IPS-20b (cell line): ENCODE measurements around the gene PALS1.

Source experiments
- H3K27ac ChIP-seq: one replicate; pipeline ENCODE4 v1.5.1; 2013; ENCODE audit warnings: low read length
- H3K27me3 ChIP-seq: 2 replicates; pipeline ENCODE4 v1.6.1; 2013; ENCODE audit warnings: mild to moderate bottlenecking, low read length, inconsistent platforms; ENCODE audit not compliant: insufficient read depth
- H3K36me3 ChIP-seq: 2 replicates; pipeline ENCODE4 v1.6.1; 2013; ENCODE audit warnings: low read depth, mild to moderate bottlenecking, inconsistent platforms, low read length, moderate library complexity; ENCODE audit not compliant: insufficient read depth
- H3K4me1 ChIP-seq: 2 replicates; pipeline ENCODE4 v1.6.1; 2013; ENCODE audit warnings: mild to moderate bottlenecking, control low read depth, inconsistent platforms, low read length, moderate library complexity; ENCODE audit not compliant: insufficient read depth
- H3K4me3 ChIP-seq: 2 replicates; pipeline ENCODE4 v1.5.1; 2013; ENCODE audit warnings: mild to moderate bottlenecking, low read length, inconsistent platforms
- H3K9ac ChIP-seq: 2 replicates; pipeline ENCODE4 v1.6.1; 2013; ENCODE audit warnings: low read depth, mild to moderate bottlenecking, inconsistent platforms, low read length, moderate library complexity
- H3K9me3 ChIP-seq: 2 replicates; pipeline ENCODE4 v1.6.1; 2013; ENCODE audit warnings: mild to moderate bottlenecking, low read depth, low read length, inconsistent platforms; ENCODE audit not compliant: insufficient read depth

PALS1 gene

GRCh38 chr14:67285876-67286452 is 44.7 kb downstream of the PALS1 start:
- Histone ChIP-seq H3K9me3 (no peaks in the 10 kb centered on the region), H3K27me3 (no peaks in the 10 kb centered on the region), H3K27ac (no peak overlapping the region), H3K4me1 (no peaks in the 10 kb centered on the region), H3K36me3 (no peaks in the 10 kb centered on the region), H3K4me3 (no peak overlapping the region), H3K9ac (no peak overlapping the region)
